HG03066 (cell line): ENCODE measurements around the gene FOXN4.
"Not testable (repeated sequence)": the region's sequence is repeated elsewhere in the genome, so short reads cannot be mapped to it uniquely, and the experiment has no call there.

ENCODE experiments used
- ATAC-seq: cut with Tn5 transposase; IDR thresholded peaks from one replicate; pipeline ENCODE4 v1.9.1; 2021; ENCODE audit warnings: low read depth; ENCODE audit not compliant: unreplicated experiment

The FOXN4 gene

GRCh38 chr12:109308534-109309380 lies at the start of gene FOXN4:
Gene FOXN4, minus strand, starts transcription at chr12:109309284. Its CDS starts 963 bp downstream, at chr12:109308321.
- no peak for ATAC-seq

GRCh38 chr12:109358154-109358869 lies 49.2 kb upstream of the FOXN4 start:
- no peak for ATAC-seq

- ATAC-seq: no peak
Measured at GRCh38 chr12:109357032-109357431, 47.9 kb upstream of the FOXN4 start.

- ATAC-seq: no peak
Measured at GRCh38 chr12:109356577-109356976, 47.5 kb upstream of the FOXN4 start.

GRCh38 chr12:109352184-109352583 lies 43.1 kb upstream of the FOXN4 start:
- ATAC-seq: no peak

GRCh38 chr12:109347589-109347988 lies 38.5 kb upstream of the FOXN4 start, which contains the start of gene MYO1H:
Gene MYO1H, plus strand, starts transcription at chr12:109347900. Its CDS starts 61 bp downstream, at chr12:109347961.
- ATAC-seq: no peak

GRCh38 chr12:109346920-109347319 lies 37.8 kb upstream of the FOXN4 start:
- ATAC-seq: no peak

GRCh38 chr12:109345428-109345827 lies 36.3 kb upstream of the FOXN4 start:
- ATAC-seq: no peak

GRCh38 chr12:109343677-109344076 lies 34.6 kb upstream of the FOXN4 start:
- ATAC-seq: no peak

- no peak for ATAC-seq
Measured at GRCh38 chr12:109336593-109336992, 27.5 kb upstream of the FOXN4 start.

GRCh38 chr12:109334887-109335286 lies 25.8 kb upstream of the FOXN4 start:
- no peak for ATAC-seq

- no peak for ATAC-seq
Measured at GRCh38 chr12:109331301-109331952, 22.3 kb upstream of the FOXN4 start.

GRCh38 chr12:109330282-109331230 lies 21.5 kb upstream of the FOXN4 start:
- ATAC-seq: no peak

- ATAC-seq: no peak
Measured at GRCh38 chr12:109329686-109330085, 20.6 kb upstream of the FOXN4 start.

GRCh38 chr12:109329003-109329402 lies 19.9 kb upstream of the FOXN4 start:
- ATAC-seq: no peak

GRCh38 chr12:109321294-109321693 lies 12.2 kb upstream of the FOXN4 start:
- not testable (repeated sequence) for ATAC-seq

GRCh38 chr12:109310247-109311125 lies 1.4 kb upstream of the FOXN4 start:
- no peak for ATAC-seq

- ATAC-seq: no peak
Measured at GRCh38 chr12:109309381-109310246, 530 bp upstream of the FOXN4 start.
